ENCODE data around the gene SOX6. TPM values are rescaled to one million over a fixed set of nuclear protein-coding genes. Genes with fewer than 3 reads are reported as not detected.

The SOX6 gene
- total RNA-seq, 1 experiment from 2014 or later: not detected

DNA sequence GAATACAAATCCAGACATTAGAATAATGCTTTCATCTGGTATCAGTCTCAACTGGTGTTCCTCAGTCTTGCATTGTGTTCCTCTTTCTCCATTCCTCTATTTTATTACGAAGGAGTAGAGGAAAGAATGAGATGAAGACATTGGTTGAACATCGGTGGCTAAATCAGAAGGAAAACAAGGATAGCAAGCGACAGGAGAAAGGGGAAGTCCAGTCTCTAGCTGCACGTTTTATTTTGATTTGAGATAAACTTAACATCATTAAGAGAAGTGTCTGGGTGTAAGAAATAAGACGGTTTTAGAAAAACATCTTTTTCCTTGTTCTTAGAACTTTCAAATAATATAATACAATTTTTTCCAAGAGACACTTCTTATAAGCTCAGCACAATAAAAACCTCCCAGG, 6.2 kb downstream of the SOX6 start:
- no CpG with 5 or more reads among the region's 5 CpGs for WGBS (ENCODE audit: extremely low coverage, insufficient read length, low lambda C conversion rate)
- peaks cover 22% of the 10 kb centered on the region for H3K27me3 Mint-ChIP-seq (ENCODE audit: low read depth)

More for the DNA sequence above, 6.2 kb downstream of the SOX6 start:
- TF ChIP-seq, protein P1, sequence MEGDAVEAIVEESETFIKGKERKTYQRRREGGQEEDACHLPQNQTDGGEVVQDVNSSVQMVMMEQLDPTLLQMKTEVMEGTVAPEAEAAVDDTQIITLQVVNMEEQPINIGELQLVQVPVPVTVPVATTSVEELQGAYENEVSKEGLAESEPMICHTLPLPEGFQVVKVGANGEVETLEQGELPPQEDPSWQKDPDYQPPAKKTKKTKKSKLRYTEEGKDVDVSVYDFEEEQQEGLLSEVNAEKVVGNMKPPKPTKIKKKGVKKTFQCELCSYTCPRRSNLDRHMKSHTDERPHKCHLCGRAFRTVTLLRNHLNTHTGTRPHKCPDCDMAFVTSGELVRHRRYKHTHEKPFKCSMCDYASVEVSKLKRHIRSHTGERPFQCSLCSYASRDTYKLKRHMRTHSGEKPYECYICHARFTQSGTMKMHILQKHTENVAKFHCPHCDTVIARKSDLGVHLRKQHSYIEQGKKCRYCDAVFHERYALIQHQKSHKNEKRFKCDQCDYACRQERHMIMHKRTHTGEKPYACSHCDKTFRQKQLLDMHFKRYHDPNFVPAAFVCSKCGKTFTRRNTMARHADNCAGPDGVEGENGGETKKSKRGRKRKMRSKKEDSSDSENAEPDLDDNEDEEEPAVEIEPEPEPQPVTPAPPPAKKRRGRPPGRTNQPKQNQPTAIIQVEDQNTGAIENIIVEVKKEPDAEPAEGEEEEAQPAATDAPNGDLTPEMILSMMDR (conservative IDR thresholded peaks at IDR 0.05): no peak
- Histone ChIP-seq H4K5ac (ENCODE audit: insufficient read length, low read depth, low read length) (no peak overlapping the region), H2BK120ac (ENCODE audit: low read depth, low read length, poor library complexity, severe bottlenecking) (no peak overlapping the region), H3K27me3 (ENCODE audit: insufficient read depth, low read length) (no peaks in the 10 kb centered on the region), H2BK12ac (ENCODE audit: insufficient read length, low read depth, low read length) (no peak overlapping the region), H3K4ac (ENCODE audit: low read depth, low read length) (no peak overlapping the region), H4K91ac (ENCODE audit: insufficient read length, low read depth, low read length) (no peak overlapping the region), H3K18ac (ENCODE audit: insufficient read length, low read depth, low read length) (no peak overlapping the region), H3K9ac (ENCODE audit: extremely low read depth, insufficient read length, low read length) (no peak overlapping the region), H2BK20ac (ENCODE audit: low read depth, low read length, poor library complexity, severe bottlenecking) (no peak overlapping the region), H4K20me1 (ENCODE audit: control insufficient read depth, insufficient read depth, insufficient read length) (no peaks in the 10 kb centered on the region), H3K79me1 (ENCODE audit: insufficient read depth, low read depth, low read length, poor library complexity, severe bottlenecking) (no peaks in the 10 kb centered on the region), H4K8ac (replicated peaks; ENCODE audit: insufficient read length, low read depth, low read length) (no peak overlapping the region), H2AFZ (ENCODE audit: low read length) (no peak overlapping the region), H3K23ac (ENCODE audit: insufficient read length, low read depth, low read length) (no peak overlapping the region), H3K14ac (ENCODE audit: insufficient read depth, low read length) (no peak overlapping the region), H2AK5ac (ENCODE audit: insufficient read length, low read length) (no peak overlapping the region), H3K79me2 (ENCODE audit: insufficient read depth, low read length) (no peaks in the 10 kb centered on the region), H3K56ac (ENCODE audit: insufficient read length, low read depth, low read length) (no peak overlapping the region), H3K27ac (ENCODE audit: insufficient read length, low read depth, low read length) (no peak overlapping the region), H3K4me1 (ENCODE audit: insufficient read depth, low read length) (no peaks in the 10 kb centered on the region; the same call in 1 of the 2 replicates), H3T11ph (ENCODE audit: low read length) (no peak overlapping the region), H3K9me3 (ENCODE audit: control insufficient read depth, low read depth, low read length) (no peaks in the 10 kb centered on the region), H3K4me2 (ENCODE audit: insufficient read depth, insufficient read length, low read length) (no peak overlapping the region), H2BK5ac (ENCODE audit: insufficient read length, low read length) (no peak overlapping the region), H2BK15ac (ENCODE audit: low read depth, low read length) (no peak overlapping the region), H3K23me2 (ENCODE audit: insufficient read length, low read depth, low read length, poor library complexity, severe bottlenecking) (no peaks in the 10 kb centered on the region)
- Mint-ChIP-seq H3K9me3 (no peaks in the 10 kb centered on the region), H3K4me3 (no peak overlapping the region), H3K4me1 (peaks cover 5 to 6% of the 10 kb centered on the region in 2 experiments; a peak in 3 of 4 replicates), H3K27ac (no peak overlapping the region), H3K36me3 (ENCODE audit: insufficient read depth in 1 of 3, low read depth in 3 of 3) (no peaks in the 10 kb centered on the region)
- DNase-seq: no peak
